ENCODE data around the gene DPPA5.
"Not testable (repeated sequence)": the region's sequence is repeated elsewhere in the genome, so short reads cannot be mapped to it uniquely, and the experiment has no call there.

Gene DPPA5

DNA sequence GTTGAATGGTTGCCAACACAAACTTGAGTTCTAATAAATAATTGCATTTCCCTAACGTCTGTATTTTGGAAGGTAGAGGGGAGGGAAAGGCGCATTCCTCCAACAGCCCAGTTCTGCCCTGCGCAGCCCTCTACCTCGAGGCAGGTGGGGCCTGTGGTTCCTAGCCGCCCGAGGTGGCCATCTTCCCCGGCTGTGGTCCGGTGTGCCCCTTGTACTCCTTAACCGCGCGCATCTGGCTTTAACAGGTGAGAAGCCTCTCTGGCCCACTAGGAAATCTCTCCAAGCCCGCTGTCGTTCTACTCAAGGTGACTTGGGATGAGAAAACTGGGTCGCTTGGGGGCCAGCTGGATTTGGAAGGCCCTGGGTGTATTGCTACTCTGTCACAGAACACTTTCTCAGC is 10.0 kb upstream of the DPPA5 start:
- DNase-seq (ENCODE audit: low read depth in 2 of 2): no peak

DNA sequence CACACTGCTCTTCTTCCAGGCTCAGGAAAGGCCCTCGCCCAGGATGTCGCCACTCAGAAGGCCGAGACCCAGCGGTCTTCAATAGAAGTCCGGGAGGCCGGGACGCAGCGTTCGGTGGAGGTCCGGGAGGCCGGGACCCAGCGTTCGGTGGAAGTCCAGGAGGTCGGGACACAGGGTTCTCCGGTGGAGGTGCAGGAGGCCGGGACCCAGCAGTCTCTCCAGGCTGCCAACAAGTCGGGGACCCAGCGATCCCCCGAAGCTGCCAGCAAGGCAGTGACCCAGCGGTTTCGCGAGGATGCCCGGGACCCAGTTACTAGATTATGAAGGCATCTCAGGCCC is 9.4 kb upstream of the DPPA5 start:
- no peak for DNase-seq (ENCODE audit: low read depth in 2 of 2)

DNA sequence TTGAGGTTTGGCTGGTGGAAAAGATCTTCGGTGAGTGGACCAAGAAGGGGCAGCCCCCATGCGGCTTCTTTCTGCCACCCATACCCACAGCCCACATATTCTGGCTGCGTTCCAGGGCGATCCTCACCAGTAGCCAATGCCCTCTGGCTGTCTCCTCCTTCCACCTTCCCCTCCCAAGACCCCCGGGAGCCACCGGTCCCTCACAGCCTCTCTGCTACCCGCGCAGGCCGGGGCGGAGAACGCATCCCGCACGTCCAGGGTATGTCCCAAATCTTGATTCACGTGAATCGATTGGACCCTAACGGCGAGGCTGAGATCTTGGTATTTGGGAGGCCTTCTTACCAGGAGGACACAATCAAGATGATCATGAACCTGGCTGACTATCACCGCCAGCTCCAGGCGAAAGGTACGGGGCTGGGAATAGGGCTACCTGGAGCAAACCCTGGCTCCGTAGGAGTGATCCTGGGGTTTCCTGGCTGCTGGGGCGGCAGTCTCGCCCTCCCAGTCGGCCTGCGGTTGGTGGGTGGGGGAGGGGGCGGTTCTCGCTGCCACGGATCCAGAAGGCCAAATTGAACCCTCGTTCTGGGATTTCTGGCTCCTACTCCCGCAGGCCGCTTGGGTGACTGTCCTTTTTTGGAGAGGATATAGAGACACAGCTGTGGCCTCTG is 8.9 kb upstream of the DPPA5 start:
- no peak for DNase-seq (ENCODE audit: low read depth in 2 of 2)

DNA sequence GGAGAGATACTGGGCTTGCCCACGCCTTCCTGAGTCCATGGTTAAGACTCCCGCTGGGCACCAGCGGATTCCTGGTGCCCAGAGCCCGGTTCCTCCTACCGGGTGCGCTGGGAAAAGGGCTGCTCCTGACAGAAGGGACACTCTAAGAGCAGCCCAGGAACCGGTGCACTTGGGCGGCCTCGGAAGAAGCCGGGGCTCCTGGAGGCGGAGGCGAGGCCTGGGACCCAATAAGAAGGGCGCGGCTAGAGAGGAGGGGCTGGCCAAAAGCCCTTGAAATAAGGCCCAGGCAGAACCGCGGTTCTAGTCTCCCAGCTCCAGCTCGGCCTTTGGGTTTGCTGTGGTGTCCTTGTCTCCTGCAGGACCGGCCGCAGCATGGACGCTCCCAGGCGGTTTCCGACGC is 8.3 kb upstream of the DPPA5 start, which contains the start of gene KHDC3L:
Gene KHDC3L (plus strand): TSS at position 301 of the 400 bp plus-strand sequence. CDS start 72 bp downstream, at position 373.
- DNase-seq (ENCODE audit: low read depth in 2 of 2): no peak

DNA sequence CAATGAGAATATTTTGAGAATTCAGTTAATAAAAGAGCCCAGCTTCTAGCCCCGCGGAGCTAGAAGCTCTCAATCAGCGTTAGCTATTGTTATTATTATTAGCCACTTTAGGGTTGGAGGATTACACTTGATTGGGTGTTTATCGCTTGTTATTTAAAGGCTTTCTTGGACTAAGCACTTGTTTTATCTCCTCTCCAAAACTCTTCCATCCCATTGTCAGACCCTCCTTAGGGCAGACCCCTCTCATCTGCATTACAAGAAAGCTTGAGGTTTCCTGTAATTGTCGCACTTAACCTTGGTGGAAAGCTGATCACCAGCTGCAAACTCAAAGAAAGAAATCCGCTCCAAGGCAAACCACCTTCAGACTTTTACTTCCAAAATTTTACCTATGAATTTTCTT is 4.8 kb downstream of the DPPA5 start:
- no peak for DNase-seq (ENCODE audit: low read depth in 2 of 2)

DNA sequence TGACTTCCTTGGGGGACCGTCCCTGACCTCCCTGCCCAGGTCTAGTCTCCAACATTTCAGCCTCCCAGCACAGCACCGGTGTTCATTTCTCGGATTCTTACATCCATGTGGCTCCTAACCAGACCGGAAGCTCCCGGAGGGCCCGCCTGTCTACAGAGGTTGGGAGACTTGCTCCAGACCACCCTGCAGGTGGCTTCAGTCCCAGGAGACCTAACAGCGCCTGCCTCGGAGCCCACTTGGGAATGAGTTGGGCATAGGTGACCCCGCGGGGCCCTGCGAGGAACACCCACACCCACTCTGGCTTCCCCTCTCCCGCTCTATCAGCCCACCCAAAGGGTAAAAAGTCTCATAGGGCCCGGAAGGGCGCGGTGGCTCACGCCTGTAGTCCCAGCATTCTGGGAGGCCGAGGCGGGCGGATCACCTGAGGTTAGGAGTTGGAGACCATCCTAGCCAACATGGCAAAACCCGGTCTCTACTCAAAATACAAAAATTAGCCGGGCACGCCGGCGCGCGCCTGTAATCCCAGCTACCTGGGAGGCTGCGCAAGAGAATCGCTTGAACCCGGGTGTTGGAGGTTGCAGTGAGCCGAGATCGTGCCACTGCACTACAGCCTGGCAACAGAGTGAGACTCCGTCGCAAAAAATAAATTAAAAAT is 5.4 kb downstream of the DPPA5 start:
- no peak for DNase-seq (ENCODE audit: low read depth in 2 of 2)

DNA sequence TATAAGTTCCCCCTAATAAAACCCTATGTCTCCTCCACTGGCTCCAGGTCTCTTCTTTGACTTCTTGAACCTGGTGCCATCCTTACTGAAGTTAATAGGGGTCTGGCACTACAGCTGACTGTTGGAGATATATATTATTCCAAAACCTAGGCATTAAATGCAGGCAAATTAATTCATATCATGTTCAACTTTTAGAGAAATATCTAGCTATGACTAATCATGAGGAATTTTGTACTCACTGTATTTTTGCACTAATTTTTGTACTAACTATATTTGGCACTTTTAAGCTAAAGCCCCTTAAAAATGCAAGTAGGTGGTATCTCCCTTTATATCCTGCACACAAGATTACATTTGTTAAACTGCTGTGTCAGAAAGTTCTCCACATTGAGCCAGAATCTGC is 10.9 kb downstream of the DPPA5 start:
- DNase-seq (ENCODE audit: low read depth in 2 of 2): no peak

DNA sequence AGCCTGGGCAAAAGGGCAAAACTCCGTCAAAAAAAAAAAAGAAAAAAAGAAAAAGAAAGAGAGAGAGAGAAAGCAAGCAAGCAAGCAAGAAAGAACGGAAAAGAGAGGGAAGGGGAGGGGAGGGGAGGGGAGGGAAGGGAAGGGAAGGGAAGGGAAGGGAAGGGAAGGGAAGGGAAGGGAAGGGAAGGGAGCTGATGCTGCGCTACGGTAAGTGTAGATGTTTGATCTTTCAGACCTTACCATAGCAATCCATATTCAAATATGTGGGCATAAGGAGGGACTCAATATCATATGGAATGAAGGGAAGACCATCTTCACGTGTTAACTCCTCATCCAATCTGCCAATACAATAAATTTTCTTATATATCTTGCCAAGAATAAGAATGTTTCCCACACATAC is 11.9 kb downstream of the DPPA5 start:
- DNase-seq (ENCODE audit: low read depth in 2 of 2): no peak

DNA sequence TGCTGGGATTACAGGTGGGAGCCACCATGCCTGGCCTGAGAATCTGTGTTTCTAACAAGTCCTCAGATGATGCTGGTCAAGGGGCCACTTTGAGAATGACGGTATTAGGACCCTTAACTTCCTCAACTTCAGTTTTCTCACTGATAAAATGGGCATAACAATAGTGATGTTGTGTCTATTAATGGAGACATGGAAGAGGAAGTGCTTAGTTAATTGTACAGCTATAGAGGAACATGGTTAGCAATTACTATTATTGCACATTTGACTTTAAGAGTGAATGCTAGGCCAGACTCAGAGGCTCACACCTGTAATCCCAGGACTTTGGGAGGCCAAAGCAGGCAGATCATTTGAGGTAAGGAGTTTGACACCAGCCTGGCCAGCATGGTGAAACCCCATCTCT is 12.7 kb downstream of the DPPA5 start:
- no peak for DNase-seq (ENCODE audit: low read depth in 2 of 2)

DNA sequence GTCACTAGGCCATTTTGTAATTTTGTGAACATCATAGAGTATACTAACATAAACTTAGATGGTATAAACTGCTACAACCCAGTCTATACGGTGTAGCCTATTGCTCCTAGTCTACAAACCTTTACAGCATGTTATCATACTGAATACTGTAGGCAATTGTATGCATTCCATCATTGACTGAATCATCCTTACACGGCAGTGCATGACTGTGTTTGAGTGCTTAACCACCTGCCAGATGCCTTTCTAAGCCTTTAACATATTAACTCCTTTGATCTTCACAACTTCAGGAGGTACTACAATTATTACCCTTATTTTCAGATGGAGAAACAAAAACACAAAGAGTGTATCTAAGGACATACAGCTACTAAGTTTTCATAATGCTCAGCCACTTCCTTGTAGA is 14.0 kb downstream of the DPPA5 start:
- no peak for DNase-seq (ENCODE audit: low read depth in 2 of 2)

DNA sequence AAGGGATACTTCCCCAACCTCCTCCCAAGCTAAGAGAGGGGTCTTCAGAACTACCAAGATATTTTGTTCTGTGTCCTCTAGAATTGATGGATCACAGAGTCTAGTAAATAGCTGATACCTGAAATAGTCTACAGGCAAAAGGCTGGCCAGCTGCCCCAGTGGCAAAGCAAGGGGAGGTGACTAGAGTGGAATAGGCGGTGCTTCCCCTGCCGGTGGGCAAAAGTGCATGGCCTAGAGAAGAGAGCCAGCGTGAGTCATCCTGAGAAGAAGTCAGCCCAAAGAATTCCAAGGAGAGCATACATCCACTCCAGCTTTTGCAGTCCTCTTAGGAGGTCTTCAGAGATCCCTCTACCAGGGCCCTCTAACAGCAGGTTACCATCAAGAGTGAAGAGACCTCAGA is 14.7 kb downstream of the DPPA5 start:
- no peak for DNase-seq (ENCODE audit: low read depth in 2 of 2)

DNA sequence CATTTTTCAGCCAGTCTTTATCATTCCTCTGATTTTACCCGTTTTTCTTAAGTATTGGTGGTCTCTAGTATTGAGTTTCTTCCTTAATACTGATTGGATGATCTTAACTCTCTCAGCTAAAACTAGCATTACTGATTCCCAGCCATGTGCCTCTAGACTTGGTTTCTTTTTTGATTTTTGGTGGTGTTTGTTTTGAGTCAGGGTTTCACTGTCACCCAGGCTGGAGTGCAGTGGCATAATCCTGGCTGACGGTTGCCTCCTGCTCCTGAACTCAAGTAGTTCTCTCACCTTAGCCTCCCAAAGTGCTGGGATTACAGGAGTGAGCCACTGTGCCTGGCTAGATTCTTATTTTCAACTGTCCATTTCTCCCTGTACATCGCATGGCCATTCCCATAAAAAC is 24.9 kb downstream of the DPPA5 start:
- DNase-seq (ENCODE audit: low read depth in 2 of 2): no peak

DNA sequence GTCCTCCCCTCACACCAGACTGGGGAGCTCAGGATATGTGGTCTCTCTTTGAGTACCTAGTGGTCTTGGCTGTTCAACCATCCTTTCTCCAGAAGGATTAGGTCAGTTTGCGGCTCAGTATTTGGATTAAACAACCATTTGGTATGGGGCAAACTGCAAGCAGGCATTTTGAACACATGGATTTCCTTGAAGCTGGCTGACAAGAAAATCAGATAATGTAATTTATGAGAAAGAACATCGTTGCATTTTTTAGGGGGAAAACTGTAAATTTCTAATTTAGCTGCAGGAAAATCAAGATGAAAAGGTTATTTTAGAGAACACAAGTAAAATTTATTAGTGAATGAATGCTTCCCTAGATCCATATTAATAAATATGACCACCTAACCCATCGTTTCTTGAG is 25.3 kb downstream of the DPPA5 start:
- no peak for DNase-seq (ENCODE audit: low read depth in 2 of 2)

DNA sequence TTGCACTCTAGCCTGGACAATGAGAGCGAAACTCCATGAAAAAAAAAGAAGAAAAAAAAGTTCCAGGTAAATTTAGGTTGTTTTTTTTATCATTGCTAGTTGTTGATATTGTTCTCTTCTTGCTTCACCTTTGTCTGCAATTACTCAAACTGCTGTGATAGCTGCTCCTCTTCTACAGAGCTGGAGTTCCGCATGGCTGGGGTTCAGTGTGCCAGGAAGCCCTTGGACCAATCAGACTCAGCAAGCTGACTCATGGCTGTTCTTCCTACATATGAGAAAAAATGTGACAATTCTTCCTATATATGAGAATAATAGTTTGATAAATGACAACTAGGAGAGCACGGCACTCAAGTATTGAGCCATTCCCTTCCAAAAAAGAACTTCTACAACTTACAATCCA is 28.4 kb downstream of the DPPA5 start:
- no peak for DNase-seq (ENCODE audit: low read depth in 2 of 2)

DNA sequence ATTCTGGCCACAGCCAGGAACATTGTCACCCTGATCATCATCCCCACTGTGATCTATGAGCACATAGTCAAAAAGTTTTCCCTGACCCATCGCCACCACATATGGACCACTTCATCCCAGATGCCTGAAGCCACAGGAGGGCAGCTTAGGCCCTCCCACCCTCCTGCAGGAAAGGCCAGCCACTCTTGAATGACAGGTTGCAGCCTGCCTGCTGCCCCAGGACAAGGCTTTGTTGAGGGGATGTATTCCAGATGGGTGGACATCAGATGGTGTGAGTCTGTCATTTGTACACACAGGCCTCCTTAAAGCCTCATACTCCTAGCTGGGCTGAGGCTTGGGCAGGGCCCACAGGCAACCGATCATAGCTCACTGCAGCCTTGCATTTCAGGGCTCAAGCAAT is 30.8 kb downstream of the DPPA5 start:
- no peak for DNase-seq (ENCODE audit: low read depth in 2 of 2)

DNA sequence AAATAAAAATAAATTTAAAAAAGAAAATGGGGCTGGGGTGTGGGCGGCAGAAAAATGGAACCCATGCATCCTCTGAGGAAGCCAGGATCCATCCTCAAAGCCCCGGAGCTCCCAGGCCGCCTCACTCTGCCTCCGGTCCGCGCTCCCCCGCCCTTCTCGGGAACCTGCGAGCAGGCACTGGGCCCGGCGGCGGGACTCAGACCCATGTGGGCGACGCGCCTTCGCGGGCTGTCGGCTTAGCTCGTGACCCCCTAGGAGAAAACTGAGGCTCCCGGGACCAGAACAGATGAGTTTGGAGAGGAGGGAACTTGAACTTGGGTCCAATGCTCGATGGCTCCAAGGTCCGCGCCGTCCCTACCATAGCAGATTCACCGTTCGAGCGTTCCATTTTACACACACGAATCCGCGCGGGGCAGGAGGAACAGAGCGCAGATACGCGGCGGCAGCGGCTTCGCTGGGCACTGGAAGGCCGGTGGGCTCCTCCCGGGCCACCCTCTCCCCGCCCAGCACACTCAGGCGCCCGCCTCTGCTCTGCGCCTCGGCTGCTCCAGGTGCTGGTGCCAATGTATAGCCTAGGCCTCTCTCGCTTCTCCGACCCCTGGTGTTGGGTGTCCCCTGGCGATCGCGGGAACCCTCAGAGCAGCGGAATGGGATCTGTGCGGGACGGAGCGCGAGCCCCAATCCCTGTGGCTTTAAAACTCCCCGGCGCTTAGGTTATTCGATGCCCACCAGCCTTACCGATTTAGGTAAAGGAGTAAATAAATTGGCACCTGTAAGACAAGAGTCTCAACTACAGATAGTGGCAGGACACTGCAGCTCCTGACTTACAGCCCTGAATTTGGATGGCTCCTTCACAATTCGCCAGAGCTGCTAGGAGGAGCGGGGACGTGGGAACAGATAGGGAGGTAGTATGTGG is 39.2 kb downstream of the DPPA5 start:
- DNase-seq (ENCODE audit: low read depth in 2 of 2): no peak

DNA sequence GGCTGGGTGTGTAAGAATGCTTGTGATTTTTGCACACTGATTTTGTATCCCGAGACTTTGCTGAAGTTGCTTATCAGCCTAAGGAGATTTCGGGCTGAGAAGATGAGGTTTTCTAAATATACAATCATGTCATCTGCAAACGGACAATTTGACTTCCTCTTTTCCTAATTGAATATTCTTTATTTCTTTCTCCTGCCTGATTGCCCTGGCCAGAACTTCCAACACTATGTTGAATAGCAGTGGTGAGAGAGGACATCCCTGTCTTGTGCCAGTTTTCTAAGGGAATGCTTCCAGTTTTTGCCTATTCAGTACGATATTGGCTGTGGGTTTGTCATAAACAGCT is 43.6 kb downstream of the DPPA5 start:
- DNase-seq (ENCODE audit: low read depth in 2 of 2): not testable (repeated sequence)

DNA sequence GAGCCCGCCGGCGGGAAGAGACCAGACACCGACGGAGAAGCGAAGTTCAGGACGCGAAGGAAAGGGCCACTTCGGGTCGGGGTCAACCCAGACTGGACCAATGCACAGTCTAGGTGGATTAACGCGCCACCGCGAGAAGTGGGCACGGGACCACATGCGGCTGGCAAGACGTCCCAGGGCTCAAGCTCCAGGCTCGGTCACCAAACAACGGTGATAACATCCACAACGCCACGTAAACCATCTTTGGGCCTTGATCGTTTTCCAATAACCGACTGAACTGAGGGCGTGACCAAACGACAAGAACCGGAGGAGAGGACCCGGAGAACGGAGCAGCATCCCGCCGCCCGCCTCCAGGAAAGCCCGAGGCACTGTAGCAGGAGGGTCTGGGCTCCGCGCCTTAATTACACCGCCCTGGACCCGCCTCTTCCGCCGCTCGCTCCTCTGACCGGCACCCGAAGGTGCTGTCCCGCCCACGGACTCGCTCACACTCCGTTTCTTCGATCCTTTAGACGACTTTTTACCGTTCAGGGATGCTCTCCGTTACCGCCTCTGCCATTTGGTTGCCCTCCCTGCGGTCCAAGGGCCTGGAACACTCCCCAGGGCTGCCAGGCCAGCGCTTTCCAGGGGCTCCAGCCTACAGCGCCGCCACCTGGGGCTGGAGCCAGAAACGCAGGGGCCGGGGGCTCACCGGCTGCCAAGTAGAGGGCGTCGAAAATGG is 44.1 kb downstream of the DPPA5 start:
- peak in 1 of 2 donors; percentile 24 for DNase-seq (ENCODE audit: low read depth in 2 of 2)

DNA sequence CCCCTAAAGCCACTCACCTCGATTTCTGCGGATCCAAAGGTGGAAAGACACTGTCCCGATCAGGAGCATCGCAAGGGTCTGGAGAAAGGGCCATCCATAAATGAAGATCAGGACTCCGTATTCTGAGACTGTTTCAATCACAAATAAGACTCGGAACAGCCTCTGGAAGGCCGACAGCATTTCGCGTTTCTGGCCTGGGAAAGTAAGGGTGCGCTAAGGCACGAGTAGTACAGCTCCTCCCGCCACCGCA is 44.6 kb downstream of the DPPA5 start:
- DNase-seq (ENCODE audit: low read depth in 2 of 2): no peak

DNA sequence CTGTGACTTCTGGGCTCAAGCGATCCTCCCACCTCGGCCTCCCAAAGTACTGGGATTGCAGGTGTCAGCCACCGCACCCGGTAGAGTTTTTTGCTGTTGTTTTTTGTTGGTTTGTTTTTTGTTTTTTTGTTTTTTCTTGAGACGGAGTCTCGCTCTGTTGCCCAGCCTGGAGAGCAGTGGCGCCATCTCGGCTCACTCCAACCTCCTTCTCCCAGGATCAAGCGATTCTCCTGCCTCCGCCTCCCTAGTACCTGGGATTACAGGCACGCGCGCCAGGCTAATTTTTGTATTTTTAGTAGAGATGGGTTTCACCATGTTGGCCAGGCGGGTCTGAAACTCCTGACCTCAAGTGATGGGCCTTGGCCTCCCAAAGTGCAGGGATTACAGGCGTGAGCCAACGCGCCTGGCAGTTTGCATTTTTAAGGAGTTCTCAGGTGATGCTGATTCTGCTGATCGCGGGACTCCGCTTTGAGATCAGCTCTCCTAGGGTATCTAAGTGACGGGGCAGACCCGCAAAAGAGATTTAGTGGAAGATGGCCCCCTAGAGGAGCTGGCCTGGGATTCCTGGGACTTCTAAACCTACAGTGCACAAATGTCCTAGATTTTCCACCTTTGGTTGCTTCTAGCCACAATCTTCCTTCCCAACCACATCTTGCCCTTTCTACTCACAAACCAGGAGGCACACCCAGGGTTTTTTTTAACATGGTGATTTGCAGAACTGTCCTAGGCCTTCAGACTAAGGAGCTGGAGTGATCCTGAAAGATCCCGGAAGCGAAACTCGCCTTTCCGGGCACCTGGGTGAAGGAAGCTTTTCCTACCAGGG is 45.2 kb downstream of the DPPA5 start:
- DNase-seq (ENCODE audit: low read depth in 2 of 2): no peak

DNA sequence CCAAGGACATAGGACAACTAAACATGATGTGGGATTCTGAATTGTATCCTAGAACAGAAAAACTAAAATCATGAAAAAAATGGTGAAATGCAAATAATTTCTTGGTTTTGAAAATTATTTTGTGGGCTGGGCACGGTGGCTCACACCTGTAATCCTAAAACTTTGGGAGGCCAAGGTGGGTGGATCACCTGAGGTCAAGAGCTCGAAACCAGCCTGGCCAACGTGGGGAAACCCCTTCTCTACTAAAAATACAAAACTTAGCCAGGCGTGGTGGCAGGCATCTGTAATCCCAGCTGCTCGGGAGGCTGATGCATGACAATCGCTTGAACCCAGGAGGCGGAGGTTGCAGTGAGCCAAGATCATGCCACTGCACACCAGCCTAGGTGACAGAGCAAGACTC is 50.3 kb downstream of the DPPA5 start:
- DNase-seq (ENCODE audit: low read depth in 2 of 2): not testable (repeated sequence)
